G401 (cell line): ENCODE measurements around the gene C19orf67. TPM values are rescaled to one million over a fixed set of nuclear protein-coding genes. Genes with fewer than 3 reads are reported as not detected.

Experiments
- DNase-seq: peaks from one replicate; pipeline ENCODE4 v3.0.0-alpha.2; 2015; ENCODE audit warnings: low spot score
- in situ Hi-C: cut with HindIII; loops from 2 replicates; pipeline ENCODE4 v1.10.0; 2016; ENCODE audit warnings: low sequenced_read_pairs, mixed read lengths
- total RNA-seq: library from RNA; depleted of rRNA; stranded (reverse); fragments of >200 nt; shearing (Covaris generic); gene quantifications from 2 replicates; pipeline ENCODE4 v1.2.3, GENCODE V29; 2014

Gene C19orf67
- total RNA-seq, 1 experiment from 2014 or later, result not detected

GRCh38 chr19:14112051-14112808 lies 26.6 kb upstream of the C19orf67 start:
- no peak for DNase-seq
- in situ Hi-C loops, result no loop called here

- in situ Hi-C loops, result no loop called here
- no peak for DNase-seq
These were observed 25.9 kb upstream of the C19orf67 start for GRCh38 chr19:14111486-14111885.

GRCh38 chr19:14110650-14111049 lies 25.1 kb upstream of the C19orf67 start:
- no peak for DNase-seq

GRCh38 chr19:14107581-14108461 lies 22.2 kb upstream of the C19orf67 start:
- no peak for DNase-seq
- in situ Hi-C loops, result no loop called here

More at GRCh38 chr19:14110650-14111049, 25.1 kb upstream of the C19orf67 start:
- in situ Hi-C loops, result no loop called here

DNA sequence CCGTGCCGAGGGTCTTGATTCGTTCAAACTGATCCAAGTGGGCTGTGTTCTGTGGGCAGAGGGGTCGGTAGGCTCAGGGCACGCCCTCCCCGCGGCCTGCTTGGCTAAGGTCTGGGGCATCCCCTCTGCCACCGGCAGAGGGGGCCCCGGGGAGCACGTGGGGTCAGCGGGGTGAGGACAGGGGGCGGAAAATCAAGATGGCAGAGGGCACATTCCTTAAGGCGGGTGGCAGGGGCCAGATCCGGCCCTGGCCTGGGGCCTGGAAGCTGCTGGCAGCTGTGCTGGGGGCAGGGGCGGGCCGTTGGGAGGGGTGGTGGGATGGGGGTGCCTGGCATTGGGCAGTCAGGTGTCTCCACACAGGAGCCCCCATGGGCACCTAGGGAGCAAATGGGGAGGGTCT lies 21.3 kb upstream of the C19orf67 start:
- no peak for DNase-seq
- in situ Hi-C loops, result no loop called here

- no peak for DNase-seq
These were observed 20.1 kb upstream of the C19orf67 start for GRCh38 chr19:14105680-14106079.

DNA sequence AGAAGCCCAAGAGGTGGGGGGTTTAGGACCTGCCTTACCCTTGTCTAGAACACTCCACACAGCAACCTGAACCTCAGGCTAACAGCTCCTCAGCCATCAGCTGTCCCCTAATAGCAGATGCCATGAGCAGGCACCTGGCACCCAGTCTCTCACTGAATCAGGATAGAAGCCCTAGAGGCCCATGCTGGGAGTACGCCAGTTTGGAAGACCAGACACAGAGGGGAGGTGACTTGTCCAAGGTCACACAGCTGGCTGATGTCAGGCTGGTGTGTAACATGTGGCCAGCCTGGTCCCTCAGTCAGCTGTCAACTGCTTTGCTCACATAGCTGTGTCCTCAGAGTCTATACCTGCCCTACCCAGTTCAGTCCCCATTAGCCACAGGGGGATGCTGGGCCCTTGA lies 17.7 kb upstream of the C19orf67 start:
- in situ Hi-C loops, result no loop called here
- no peak for DNase-seq

More at GRCh38 chr19:14105680-14106079, 20.1 kb upstream of the C19orf67 start:
- in situ Hi-C loops, result no loop called here

DNA sequence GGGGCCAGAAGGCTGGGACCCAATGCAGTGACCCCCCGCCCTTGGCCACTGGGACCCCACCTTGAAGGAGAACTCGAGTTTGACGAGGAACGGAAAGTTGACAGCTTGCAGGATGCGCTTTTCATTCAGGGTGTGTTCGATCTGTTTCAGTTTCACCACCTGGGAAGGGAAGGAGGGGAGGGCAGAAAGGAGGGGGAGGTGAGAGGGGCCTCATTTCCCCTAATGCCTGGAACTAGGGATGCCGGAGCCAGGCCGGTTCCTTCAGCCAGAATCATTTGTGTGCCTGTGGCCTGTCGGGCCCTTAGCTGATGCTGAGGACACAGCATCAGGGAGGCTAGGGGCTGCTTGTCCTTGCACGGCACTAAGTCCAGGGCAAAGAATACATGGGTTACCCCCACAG lies 17.2 kb upstream of the C19orf67 start:
- in situ Hi-C loops, result no loop called here
- DNase-seq, result no peak

DNA sequence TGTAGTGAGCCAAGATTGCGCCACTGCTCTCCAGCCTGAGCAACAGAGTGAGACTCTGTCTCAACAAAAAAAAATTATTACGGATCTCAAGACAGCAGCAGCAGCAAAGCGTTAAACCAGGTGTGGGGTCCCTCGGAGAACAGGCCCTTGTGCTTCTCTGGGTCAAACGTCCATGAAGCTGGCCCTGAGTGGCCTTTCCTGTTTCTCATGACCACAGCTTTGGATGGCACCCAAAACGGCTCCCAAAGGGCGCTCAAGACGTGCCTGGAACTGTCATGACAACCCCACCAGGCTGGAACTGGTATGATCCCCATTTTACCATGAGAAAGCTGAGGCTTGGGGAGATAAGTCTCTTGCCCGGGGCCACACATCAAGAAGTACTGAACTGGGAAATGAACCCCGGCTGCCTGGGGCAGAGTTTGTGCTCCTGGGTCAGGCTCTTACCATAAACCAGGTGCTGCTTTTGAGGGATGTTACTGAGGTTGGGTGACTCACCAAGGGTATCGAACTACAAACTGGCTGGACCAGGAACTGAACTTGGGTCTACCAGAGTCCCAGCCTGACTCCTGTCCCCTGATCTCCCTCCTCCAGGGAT lies 16.6 kb upstream of the C19orf67 start:
- in situ Hi-C loops, result no loop called here
- no peak for DNase-seq

- in situ Hi-C loops, result no loop called here
- no peak for DNase-seq
These were observed 15.5 kb upstream of the C19orf67 start for GRCh38 chr19:14101003-14101545.

- in situ Hi-C loops, result loop anchor here (25.0 kb wide), 2 partner anchors 185 to 735 kb away; partner anchors contain the start of genes BRME1 and CC2D1A
- DNase-seq, result no peak
These were observed 12.1 kb upstream of the C19orf67 start for GRCh38 chr19:14097532-14098151.

- in situ Hi-C loops, result loop anchor here (25.0 kb wide), 2 partner anchors 184 to 734 kb away; partner anchors contain the start of genes BRME1 and CC2D1A
- no peak for DNase-seq
These were observed 10.8 kb upstream of the C19orf67 start for GRCh38 chr19:14096272-14096992.

GRCh38 chr19:14094854-14095253 lies 9.3 kb upstream of the C19orf67 start:
- DNase-seq, result no peak
- in situ Hi-C loops, result loop anchor here (25.0 kb wide), 2 partner anchors 183 to 733 kb away; partner anchors contain the start of genes BRME1 and CC2D1A

DNA sequence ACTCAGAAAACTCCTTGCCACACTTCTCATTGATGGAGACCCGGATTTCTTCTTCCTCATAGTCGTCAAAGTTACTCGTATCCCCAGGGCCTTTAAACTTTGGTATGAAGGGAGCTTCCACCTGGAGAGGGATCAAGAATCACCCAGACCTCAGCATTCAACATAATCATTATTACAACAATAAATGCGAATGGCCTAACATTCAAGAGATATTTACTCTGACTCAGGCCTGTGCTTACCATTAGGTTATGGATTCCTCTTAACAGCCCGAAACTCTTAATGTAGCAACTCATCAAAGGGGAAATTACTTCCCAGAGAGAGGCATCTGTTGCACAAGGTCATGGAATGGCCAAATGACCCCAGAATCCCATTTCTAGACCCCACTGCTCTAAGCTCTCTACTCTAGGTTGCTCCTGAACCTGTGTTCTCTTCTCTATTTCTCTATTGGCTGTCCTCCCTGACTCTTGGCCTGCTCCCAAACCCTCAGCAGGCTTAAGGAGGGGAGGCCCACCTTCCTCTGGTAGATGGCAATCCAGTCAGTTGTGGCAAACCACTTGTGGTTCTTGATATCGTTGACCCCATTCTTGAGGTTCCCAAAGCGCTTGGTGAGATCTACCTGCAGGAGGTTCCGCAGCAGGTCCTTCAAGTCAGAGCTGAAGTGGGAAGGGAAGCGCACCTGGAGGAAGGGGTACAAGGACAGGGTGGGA lies 7.7 kb upstream of the C19orf67 start:
- DNase-seq, result no peak
- in situ Hi-C loops, result loop anchor here (25.0 kb wide), 2 partner anchors 181 to 731 kb away; partner anchors contain the start of genes BRME1 and CC2D1A

GRCh38 chr19:14091813-14092462 lies 6.4 kb upstream of the C19orf67 start:
- no peak for DNase-seq
- in situ Hi-C loops, result loop anchor here (25.0 kb wide), 2 partner anchors 180 to 730 kb away; partner anchors contain the start of genes BRME1 and CC2D1A

GRCh38 chr19:14091081-14091812 lies 5.7 kb upstream of the C19orf67 start:
- no peak for DNase-seq

More at GRCh38 chr19:14091081-14091812, 5.7 kb upstream of the C19orf67 start:
- in situ Hi-C loops, result loop anchor here (25.0 kb wide), 2 partner anchors 179 to 729 kb away; partner anchors contain the start of genes BRME1 and CC2D1A
